Ishikawa (cell line): ENCODE measurements around the gene VWA8.

Experiments
- CEBPB ChIP-seq: IDR thresholded peaks from 2 replicates; pipeline ENCODE4 v1.6.1; 2012
- CREB1 ChIP-seq: IDR thresholded peaks from 2 replicates; pipeline ENCODE4 v1.6.1; 2012; ENCODE audit warnings: low read depth
- EGR1 ChIP-seq: IDR thresholded peaks from 2 replicates; pipeline ENCODE4 v1.6.1; 2012
- EP300 ChIP-seq: IDR thresholded peaks from 2 replicates; pipeline ENCODE4 v1.6.1; 2012; ENCODE audit warnings: borderline replicate concordance
- MAX ChIP-seq: IDR thresholded peaks from 2 replicates; pipeline ENCODE4 v1.6.1; 2012
- NFIC ChIP-seq: IDR thresholded peaks from 2 replicates; pipeline ENCODE4 v1.6.1; 2012
- REST ChIP-seq: IDR thresholded peaks from 2 replicates; pipeline ENCODE4 v1.6.1; 2012; ENCODE audit warnings: low read depth, mild to moderate bottlenecking
- TAF1 ChIP-seq: IDR thresholded peaks from 2 replicates; pipeline ENCODE4 v1.6.1; 2012; ENCODE audit warnings: low read depth, mild to moderate bottlenecking
- TCF12 ChIP-seq: IDR thresholded peaks from 2 replicates; pipeline ENCODE4 v1.6.1; 2012; ENCODE audit warnings: low read depth
- YY1 ChIP-seq: IDR thresholded peaks from 2 replicates; pipeline ENCODE4 v1.6.1; 2012; ENCODE audit warnings: low read depth
- ZBTB7A ChIP-seq: IDR thresholded peaks from 2 replicates; pipeline ENCODE4 v1.6.1; 2012; ENCODE audit warnings: low read depth

DNA sequence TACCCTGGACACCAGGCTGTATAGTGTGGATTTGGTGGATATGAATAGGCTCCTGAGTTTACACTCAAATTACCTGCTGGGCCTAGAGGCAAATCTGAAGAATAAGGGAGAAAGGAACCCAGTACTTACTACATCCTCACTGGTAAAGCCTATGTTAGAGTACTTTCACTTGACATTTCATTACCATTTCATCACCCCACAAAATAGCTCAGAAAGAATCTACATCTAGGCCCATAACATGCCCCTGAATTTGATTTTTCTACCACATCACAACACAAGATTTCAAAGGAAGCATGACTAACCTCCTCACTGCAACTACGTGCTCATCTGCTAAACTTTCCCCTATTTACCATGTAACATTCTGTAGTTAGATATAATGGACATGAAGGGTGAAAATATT, 43.3 kb downstream of the VWA8 start:
- TF ChIP-seq EP300: no peak
- TF ChIP-seq EGR1: no peak
- TF ChIP-seq TAF1: no peak
- TF ChIP-seq CREB1: no peak
- no peak for TF ChIP-seq NFIC
- no peak for TF ChIP-seq YY1
- TF ChIP-seq REST: no peak
- no peak for TF ChIP-seq TCF12
- TF ChIP-seq MAX: no peak
- no peak for TF ChIP-seq CEBPB
- TF ChIP-seq ZBTB7A: no peak
